B cell (primary cell): ENCODE results near the gene HIC1. TPM values are rescaled to one million over a fixed set of nuclear protein-coding genes. Genes with fewer than 3 reads are reported as not detected.

Experiments used
- ATAC-seq: fragments of 200-7000 bp; cut with Tn5 transposase; one replicate; pipeline ENCODE4 v1.10.0; 2021; ENCODE audit warnings: low read depth, mild to moderate bottlenecking, moderate number of reproducible peaks, moderate library complexity
- CTCF ChIA-PET: fragments of 350-600 bp; sonication (Branson Sonifier 250); formaldehyde crosslinking; loops from one replicate; lab custom pipeline; 2021; ENCODE audit warnings: antibody characterized with exemption, inconsistent platforms; lab: Charles Lee
- POLR2A ChIA-PET: fragments of 350-600 bp; sonication (Branson Sonifier 250); formaldehyde crosslinking; loops from one replicate; lab custom pipeline; 2021; ENCODE audit warnings: antibody characterized with exemption; lab: Charles Lee
- DNase-seq: peaks from one replicate; pipeline ENCODE4 v3.0.0; 2013
- H2AFZ ChIP-seq: 2 replicates; pipeline ENCODE4 v1.6.1; 2012; ENCODE audit warnings: mild to moderate bottlenecking, low read depth, low read length; ENCODE audit not compliant: insufficient read depth, poor library complexity, severe bottlenecking
- H3K27ac ChIP-seq, 2 donors: 1 replicate in 1 of 2; 2 replicates in 1 of 2; pipeline ENCODE4 v1.5.1; 2012 to 2013; ENCODE audit warnings: low read length in 2 of 2, mild to moderate bottlenecking in 2 of 2, moderate library complexity in 1 of 2
- H3K27me3 ChIP-seq, 4 experiments: fragments of 200-600 bp in 1 of 4; sonication (generic) in 1 of 4; replicated peaks in 1 of 4; 1 replicate in 2 of 4; 2 replicates in 2 of 4; pipeline versions ENCODE4 v1.6.1 to v1.7.0; 2013 to 2016; ENCODE audit warnings: low read length in 3 of 4, mild to moderate bottlenecking in 2 of 4, mixed read lengths in 1 of 4, moderate library complexity in 1 of 4; ENCODE audit not compliant: insufficient read depth in 4 of 4, control insufficient read depth in 3 of 4; ENCODE audit errors: control extremely low read depth in 1 of 4
- H3K36me3 ChIP-seq, 2 experiments: replicated peaks in 1 of 2; 1 replicate in 1 of 2; 2 replicates in 1 of 2; pipeline versions ENCODE4 v1.6.1 to v1.7.1; 2013; ENCODE audit warnings: low read length in 1 of 2; ENCODE audit not compliant: insufficient read depth in 2 of 2, control insufficient read depth in 1 of 2; ENCODE audit errors: control extremely low read depth in 1 of 2, extremely low read depth in 1 of 2
- H3K4me1 ChIP-seq, 2 donors: fragments of 200-600 bp in 1 of 2; sonication (generic) in 1 of 2; 1 replicate in 1 of 2; 2 replicates in 1 of 2; pipeline versions ENCODE4 v1.5.1 to v1.6.1; 2013 to 2017; ENCODE audit warnings: low read length in 2 of 2; ENCODE audit not compliant: control insufficient read depth in 2 of 2, insufficient read depth in 2 of 2
- H3K4me2 ChIP-seq: replicated peaks from 2 replicates; pipeline ENCODE3; 2012; ENCODE audit warnings: mild to moderate bottlenecking, low read depth, low read length; ENCODE audit not compliant: poor library complexity, severe bottlenecking
- H3K4me3 ChIP-seq, 5 experiments: fragments of 200-600 bp in 1 of 5; sonication (generic) in 1 of 5; 1 replicate in 3 of 5; 2 replicates in 2 of 5; pipeline versions ENCODE4 v1.5.1 to v1.7.0; 2011 to 2016; ENCODE audit warnings: low read length in 4 of 5, mild to moderate bottlenecking in 4 of 5, low read depth in 2 of 5, control low read depth in 1 of 5, moderate library complexity in 1 of 5; ENCODE audit not compliant: insufficient read depth in 1 of 5; ENCODE audit errors: control extremely low read depth in 1 of 5, extremely low read depth in 1 of 5
- H3K79me2 ChIP-seq: fragments of 200-600 bp; sonication (generic); one replicate; pipeline ENCODE4 v1.6.0; 2016; ENCODE audit warnings: low read length; ENCODE audit not compliant: control insufficient read depth, insufficient read depth
- H3K9ac ChIP-seq: fragments of 200-600 bp; sonication (generic); 2 replicates; pipeline ENCODE4 v1.6.1; 2017; ENCODE audit warnings: mild to moderate bottlenecking, low read length, moderate library complexity
- H3K9me3 ChIP-seq, 3 donors: one replicate each; pipeline versions ENCODE4 v1.6.1 to v1.7.1; 2013; ENCODE audit warnings: low read length in 2 of 3; ENCODE audit not compliant: control insufficient read depth in 2 of 3, insufficient read depth in 1 of 3; ENCODE audit errors: control extremely low read depth in 1 of 3
- H4K20me1 ChIP-seq: 2 replicates; pipeline ENCODE4 v1.6.0; 2012; ENCODE audit warnings: mild to moderate bottlenecking, low read length; ENCODE audit not compliant: insufficient read depth, control insufficient read depth, poor library complexity, severe bottlenecking
- H3K27ac Mint-ChIP-seq: one replicate; pipeline ENCODE4 v1.8.0; 2021; ENCODE audit warnings: mixed read lengths
- H3K27me3 Mint-ChIP-seq: one replicate; pipeline ENCODE4 v1.8.0; 2021; ENCODE audit warnings: mixed read lengths
- H3K4me1 Mint-ChIP-seq: one replicate; pipeline ENCODE4 v1.8.0; 2021; ENCODE audit warnings: mixed read lengths
- H3K4me3 Mint-ChIP-seq: one replicate; pipeline ENCODE4 v1.8.0; 2021; ENCODE audit warnings: mixed read lengths
- H3K9me3 Mint-ChIP-seq: one replicate; pipeline ENCODE4 v1.8.0; 2022; ENCODE audit warnings: mixed read lengths; ENCODE audit not compliant: insufficient read depth
- EZH2 ChIP-seq: IDR thresholded peaks from 2 replicates; pipeline ENCODE4 v1.6.1; 2012; ENCODE audit warnings: borderline replicate concordance, low read depth, mild to moderate bottlenecking, moderate library complexity, low read length; ENCODE audit not compliant: insufficient read depth, poor library complexity, severe bottlenecking
- WGBS: methylation state at CpG from one replicate; pipeline ENCODE4 v1.1.5; 2013; ENCODE audit warnings: missing lambda C conversion rate; ENCODE audit not compliant: insufficient coverage; 5-methylcytosine and 5-hydroxymethylcytosine counted together
- intact Hi-C: fragments of 100-400 bp; cut with micrococcal nuclease; formaldehyde crosslinking; loops from one replicate; pipeline ENCODE4 v1.10.0; 2022
- polyA plus RNA-seq: library from polyadenylated mRNA; depleted of rRNA; stranded (reverse); fragments of >200 nt; gene quantifications from 2 replicates; pipeline ENCODE4 v1.2.3, GENCODE V29; 2012
- total RNA-seq, 2 donors: library from RNA; stranded (reverse); fragments of 120-200 nt in 1 of 2; gene quantifications; 1 replicate in 1 of 2; 2 replicates in 1 of 2; pipeline versions ENCODE4 v1.2.3 to v1.2.4, GENCODE V29; 2013 to 2022
- TF ChIP-seq, protein P1 (sequence below): fragments of 200-600 bp; IDR thresholded peaks from one replicate; pipeline ENCODE4 v1.8.0; 2022; ENCODE audit warnings: antibody characterized with exemption, mild to moderate bottlenecking

Gene HIC1
- total and polyA plus RNA-seq, 2 donors (not counting 1 experiment from before 2014, with no cell fraction given): 0.46 to 1.9 TPM

DNA sequence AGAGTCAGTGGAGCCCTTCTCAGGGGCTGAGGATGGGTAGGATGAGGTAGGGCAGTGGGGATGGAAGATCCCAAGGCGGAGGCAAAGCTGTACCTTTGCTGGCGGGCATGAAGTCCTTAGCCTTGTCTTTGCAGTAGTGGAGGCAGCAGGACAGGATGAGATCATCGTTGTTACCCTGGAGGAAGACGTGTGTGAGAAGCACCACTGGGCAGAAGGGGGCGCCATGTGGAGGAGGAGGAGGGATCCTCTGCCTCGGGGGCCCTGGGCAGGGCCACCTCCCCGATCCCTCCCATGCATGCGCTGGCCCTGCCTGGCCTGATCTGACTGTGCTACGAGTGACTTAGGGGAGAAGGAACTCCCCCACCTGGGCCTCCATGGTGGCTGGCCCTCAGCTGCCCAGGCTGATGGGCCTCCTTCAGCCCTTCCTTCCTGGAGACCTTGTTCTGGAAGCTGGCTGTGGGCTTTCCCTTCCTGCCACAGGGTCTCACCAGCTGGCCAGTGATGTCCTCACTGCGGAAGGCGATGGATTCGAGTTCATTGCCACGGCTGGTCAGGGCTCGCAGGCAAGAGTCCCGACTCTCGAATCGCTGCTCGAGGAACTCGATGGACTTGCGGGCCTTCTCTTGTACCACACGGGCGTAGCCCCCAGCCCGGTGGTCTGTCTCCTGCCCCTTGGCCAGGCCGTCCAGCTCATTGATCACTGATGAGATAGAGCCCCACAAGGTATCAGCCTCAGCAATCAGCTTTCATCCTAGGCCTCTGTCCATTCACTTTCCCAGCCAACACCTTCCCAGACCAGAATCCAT lies 10.3 kb downstream of the HIC1 start:
- Histone ChIP-seq H3K9me3 (no peaks in the 10 kb centered on the region), H3K9ac (peak overlapping the region; percentile 10), H3K36me3 (peaks cover 0 to 22% of the 10 kb centered on the region in 2 experiments), H3K27ac (peak overlapping the region; percentile 41 to 64), H2AFZ (peak overlapping the region; percentile 13), H3K4me1 (peaks cover 20 to 34% of the 10 kb centered on the region in 2 donors), H3K4me3 (no peak overlapping the region), H3K79me2 (no peaks in the 10 kb centered on the region), H3K4me2 (peak overlapping the region; percentile 39), H4K20me1 (no peaks in the 10 kb centered on the region), H3K27me3 (peaks cover 0 to 1% (median 0%) of the 10 kb centered on the region in 4 experiments)
- ChIA-PET POLR2A (no interaction called here), CTCF (interaction anchor here (1.2 to 3.8 kb wide), 5 partner anchors 9 to 180 kb away, joined by 3 to 17 read pairs (median 8); partner anchors contain the start of gene HIC1)
- Mint-ChIP-seq H3K27ac (peak overlapping the region; percentile 86), H3K4me1 (peaks cover 42% of the 10 kb centered on the region), H3K27me3 (no peaks in the 10 kb centered on the region), H3K9me3 (no peaks in the 10 kb centered on the region), H3K4me3 (peak overlapping the region; percentile 61)
- DNase-seq: peak; percentile 40
- WGBS: 87% methylated on average over 22 of the region's 24 CpGs
- no peak for TF ChIP-seq EZH2
- TF ChIP-seq, protein P1, sequence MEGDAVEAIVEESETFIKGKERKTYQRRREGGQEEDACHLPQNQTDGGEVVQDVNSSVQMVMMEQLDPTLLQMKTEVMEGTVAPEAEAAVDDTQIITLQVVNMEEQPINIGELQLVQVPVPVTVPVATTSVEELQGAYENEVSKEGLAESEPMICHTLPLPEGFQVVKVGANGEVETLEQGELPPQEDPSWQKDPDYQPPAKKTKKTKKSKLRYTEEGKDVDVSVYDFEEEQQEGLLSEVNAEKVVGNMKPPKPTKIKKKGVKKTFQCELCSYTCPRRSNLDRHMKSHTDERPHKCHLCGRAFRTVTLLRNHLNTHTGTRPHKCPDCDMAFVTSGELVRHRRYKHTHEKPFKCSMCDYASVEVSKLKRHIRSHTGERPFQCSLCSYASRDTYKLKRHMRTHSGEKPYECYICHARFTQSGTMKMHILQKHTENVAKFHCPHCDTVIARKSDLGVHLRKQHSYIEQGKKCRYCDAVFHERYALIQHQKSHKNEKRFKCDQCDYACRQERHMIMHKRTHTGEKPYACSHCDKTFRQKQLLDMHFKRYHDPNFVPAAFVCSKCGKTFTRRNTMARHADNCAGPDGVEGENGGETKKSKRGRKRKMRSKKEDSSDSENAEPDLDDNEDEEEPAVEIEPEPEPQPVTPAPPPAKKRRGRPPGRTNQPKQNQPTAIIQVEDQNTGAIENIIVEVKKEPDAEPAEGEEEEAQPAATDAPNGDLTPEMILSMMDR: peak; percentile 20
- ATAC-seq: peak; percentile 21
- intact Hi-C loops: no loop called here

GRCh38 chr17:2065949-2066400 lies 11.1 kb downstream of the HIC1 start:
- H3K4me3 ChIP-seq: no peak overlapping the region
- Mint-ChIP-seq H3K27me3 (no peaks in the 10 kb centered on the region), H3K4me1 (peaks cover 44% of the 10 kb centered on the region), H3K9me3 (no peaks in the 10 kb centered on the region), H3K4me3 (no peak overlapping the region), H3K27ac (no peak overlapping the region)
- intact Hi-C loops: no loop called here
- WGBS: 96% methylated on average over 10 of the region's 10 CpGs
- H3K27ac ChIP-seq: no peak overlapping the region
- no peaks in the 10 kb centered on the region for H4K20me1 ChIP-seq
- H3K79me2 ChIP-seq: no peaks in the 10 kb centered on the region
- H3K9ac ChIP-seq: no peak overlapping the region
- H3K27me3 ChIP-seq: no peaks in the 10 kb centered on the region
- DNase-seq (no peak), ATAC-seq (no peak)
- peaks cover 20 to 41% of the 10 kb centered on the region in 2 donors for H3K4me1 ChIP-seq
- H3K9me3 ChIP-seq: no peaks in the 10 kb centered on the region
- H3K36me3 ChIP-seq: peaks cover 0 to 22% of the 10 kb centered on the region in 2 experiments
- TF ChIP-seq, protein P1: no peak
- no peak for TF ChIP-seq EZH2
- no peak overlapping the region for H2AFZ ChIP-seq
- no peak overlapping the region for H3K4me2 ChIP-seq
- CTCF ChIA-PET: interaction anchor here (2.4 to 5.4 kb wide), 4 partner anchors 10 to 179 kb away, joined by 8 to 28 read pairs (median 16); partner anchors contain the start of gene HIC1
- POLR2A ChIA-PET: no interaction called here
